Activated CD4-positive, alpha-beta T cell treated with anti-CD3 and anti-CD28 coated beads, Interleukin-2, amount 10 ng/mL, durations not matched to agents 24 days and 14 days (primary cell): ENCODE results near the gene DOCK8. TPM values are rescaled to one million over a fixed set of nuclear protein-coding genes. Genes with fewer than 3 reads are reported as not detected.
"Not testable (repeated sequence)": the region's sequence is repeated elsewhere in the genome, so short reads cannot be mapped to it uniquely, and the experiment has no call there.

ENCODE experiments used
- DNase-seq: peaks from one replicate; pipeline ENCODE4 v3.0.0; 2022
- H3K27ac Mint-ChIP-seq: one replicate; pipeline ENCODE4 v1.8.0; 2022; ENCODE audit warnings: mild to moderate bottlenecking, mixed read lengths
- H3K27me3 Mint-ChIP-seq: one replicate; pipeline ENCODE4 v1.8.0; 2022; ENCODE audit warnings: mixed read lengths
- H3K36me3 Mint-ChIP-seq: one replicate; pipeline ENCODE4 v1.8.0; 2022; ENCODE audit warnings: low read depth, mild to moderate bottlenecking, mixed read lengths
- H3K4me1 Mint-ChIP-seq: one replicate; pipeline ENCODE4 v1.8.0; 2021; ENCODE audit warnings: mixed read lengths
- H3K4me3 Mint-ChIP-seq: one replicate; pipeline ENCODE4 v1.8.0; 2022; ENCODE audit warnings: mild to moderate bottlenecking, moderate library complexity, mixed read lengths
- H3K9me3 Mint-ChIP-seq: one replicate; pipeline ENCODE4 v1.8.0; 2021; ENCODE audit warnings: mixed read lengths
- intact Hi-C: fragments of 100-400 bp; cut with micrococcal nuclease; formaldehyde crosslinking; loops from one replicate; pipeline ENCODE4 v1.15.1; 2023
- total RNA-seq: library from RNA; stranded (reverse); gene quantifications from 2 replicates; pipeline ENCODE4 v1.2.3, GENCODE V29; 2022

Gene DOCK8
- total RNA-seq, result 121 TPM in 2 replicates

DNA sequence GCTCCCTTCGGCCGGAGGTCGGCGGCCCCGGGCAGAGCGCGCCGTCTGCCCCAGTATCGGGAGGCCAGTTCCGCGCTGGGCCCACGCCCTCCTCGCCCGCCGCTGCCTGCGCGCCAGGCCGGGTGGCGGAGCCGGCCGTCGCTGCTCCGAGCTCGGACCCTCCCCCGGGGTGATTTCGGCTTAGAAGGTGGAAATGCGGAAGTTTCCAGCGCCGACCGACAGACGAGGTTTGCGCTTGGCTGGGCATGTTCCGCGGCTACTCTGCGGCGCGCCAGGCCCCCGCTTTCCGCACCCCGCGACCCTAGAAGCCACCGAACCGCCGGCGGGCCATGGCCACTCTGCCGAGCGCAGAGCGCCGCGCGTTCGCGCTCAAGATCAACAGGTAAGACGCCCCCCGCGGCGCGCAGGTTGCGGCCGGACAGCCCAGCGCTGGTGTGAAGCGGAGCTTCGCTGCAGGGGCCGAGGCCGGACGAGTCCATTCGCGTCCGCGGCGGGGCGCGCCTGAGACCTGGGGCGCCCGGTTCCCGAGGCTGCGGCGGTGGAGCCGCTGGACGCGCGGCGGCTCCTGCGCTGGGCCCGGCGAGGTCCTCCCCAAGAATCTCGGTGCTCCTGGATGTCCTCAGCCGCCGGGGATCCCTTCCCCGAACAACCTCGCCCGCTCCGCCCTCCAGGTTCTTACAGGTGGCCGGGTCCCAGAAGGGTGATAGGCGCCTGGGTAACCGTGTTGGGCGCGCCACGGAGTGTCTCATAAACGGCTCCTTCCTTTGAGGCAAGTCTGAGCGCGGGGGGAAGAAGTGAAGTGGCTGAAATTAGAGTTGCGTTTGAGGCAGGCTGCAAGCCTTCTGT is at the start of gene DOCK8:
TSS of gene DOCK8 (plus strand) at position 218 of the 846 bp plus-strand sequence. CDS start at position 330, 112 bp downstream.
- H3K4me3 Mint-ChIP-seq, result peak within 1 kb of the TSS; percentile 80
- no peaks in the 10 kb centered on the region for H3K9me3 Mint-ChIP-seq
- peak within 1 kb of the TSS; percentile 81 for H3K27ac Mint-ChIP-seq
- H3K27me3 Mint-ChIP-seq, result peaks cover 3% of the 10 kb centered on the region
- DNase-seq, result peak; percentile 90
- intact Hi-C loops, result loop anchor here (1.0 to 5.0 kb wide), 3 partner anchors 57 to 82 kb away; no protein-coding TSS in a partner anchor
- peaks cover 1% of the 10 kb centered on the region for H3K36me3 Mint-ChIP-seq
- H3K4me1 Mint-ChIP-seq, result peaks cover 20% of the 10 kb centered on the region

DNA sequence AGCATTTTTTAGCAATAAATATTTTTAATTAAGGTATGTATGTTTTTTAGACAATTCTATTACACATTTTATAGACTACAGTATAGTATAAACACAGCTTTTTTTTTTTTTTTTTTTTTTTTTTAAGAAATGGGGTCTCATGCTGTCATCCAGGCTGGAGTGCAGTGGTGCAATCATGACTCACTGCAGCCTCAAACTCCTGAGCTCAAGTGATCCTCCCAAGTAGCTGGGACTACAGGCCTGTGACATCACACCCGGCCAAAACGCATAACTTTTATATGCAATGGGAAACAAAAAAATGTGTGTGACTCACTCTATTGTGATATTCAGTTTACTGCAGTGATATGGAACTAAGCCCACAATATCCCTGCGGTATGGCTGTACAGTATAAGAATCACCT is 44.9 kb upstream of the DOCK8 start:
- intact Hi-C loops, H3K27ac Mint-ChIP-seq, H3K4me1 Mint-ChIP-seq, H3K27me3 Mint-ChIP-seq, H3K4me3 Mint-ChIP-seq, DNase-seq, H3K9me3 Mint-ChIP-seq: not testable (repeated sequence)
- H3K36me3 Mint-ChIP-seq, result peaks cover 10% of the 10 kb centered on the region

DNA sequence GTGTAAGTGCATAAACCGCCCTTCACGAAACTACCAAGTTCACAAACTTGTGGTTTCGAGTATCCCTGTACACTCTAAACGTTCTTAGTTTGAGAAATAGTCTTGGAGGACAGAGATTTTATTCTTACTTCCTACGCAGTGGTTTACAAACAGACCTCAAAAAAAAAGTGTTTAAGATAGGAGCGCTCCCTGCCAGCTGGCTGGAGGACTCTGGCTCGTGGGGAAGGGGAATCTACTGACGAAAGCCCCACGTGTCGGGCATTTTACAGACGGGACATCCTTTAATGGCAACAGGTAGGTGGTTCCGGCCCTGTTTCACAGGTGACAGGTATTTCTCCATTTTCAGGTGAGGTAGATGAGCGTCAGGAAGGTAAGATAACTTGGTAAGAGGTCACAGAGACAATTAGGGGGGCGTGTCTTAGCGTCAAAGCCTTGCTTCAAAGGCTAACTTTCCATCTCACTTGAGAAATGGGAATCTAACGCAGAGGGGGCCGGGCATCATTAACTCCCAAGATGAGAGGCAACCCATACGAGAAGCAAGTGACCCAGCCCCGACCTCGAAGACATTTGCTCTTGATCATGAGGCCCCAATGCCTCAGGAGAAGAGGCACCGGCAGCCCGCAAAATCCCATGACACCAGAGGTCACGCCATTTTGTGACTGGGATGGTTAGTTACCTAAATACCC is 36.4 kb upstream of the DOCK8 start:
- peak; percentile 58 for DNase-seq
- H3K27me3 Mint-ChIP-seq, intact Hi-C loops, H3K36me3 Mint-ChIP-seq, H3K4me1 Mint-ChIP-seq, H3K9me3 Mint-ChIP-seq: not testable (repeated sequence)
- peak overlapping the region; percentile 78 for H3K27ac Mint-ChIP-seq
- H3K4me3 Mint-ChIP-seq, result peak overlapping the region; percentile 86

DNA sequence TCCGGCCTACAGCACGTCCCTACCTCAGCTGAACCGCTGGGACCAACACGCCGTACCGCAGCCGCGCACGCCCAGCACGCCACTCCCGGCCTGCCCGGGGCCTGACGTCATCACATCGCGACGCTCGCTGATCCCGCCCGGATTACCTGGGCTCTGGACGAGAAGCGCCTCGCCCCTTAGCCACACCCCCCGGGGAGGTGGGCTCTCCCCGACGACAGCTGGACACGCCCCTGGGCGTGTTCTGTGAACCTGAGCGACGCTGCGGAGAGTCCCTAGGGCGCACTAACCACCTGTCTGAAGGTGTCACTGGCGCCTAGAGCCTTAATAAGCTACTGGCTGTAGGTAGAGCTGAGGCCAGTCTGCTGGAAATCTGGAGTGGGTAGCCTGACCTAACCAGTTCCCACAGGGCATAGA is 35.7 kb upstream of the DOCK8 start, which contains the start of gene ZNG1A:
TSS of gene ZNG1A (minus strand) at position 87 of the 414 bp plus-strand sequence. CDS start 87 bp downstream, outside the sequence.
- Mint-ChIP-seq H3K4me3 (peak within 1 kb of the TSS; percentile 86), H3K27ac (peak within 1 kb of the TSS; percentile 78)
- intact Hi-C loops, H3K4me1 Mint-ChIP-seq, H3K36me3 Mint-ChIP-seq, H3K9me3 Mint-ChIP-seq, H3K27me3 Mint-ChIP-seq: not testable (repeated sequence)
- DNase-seq, result peak; percentile 55

DNA sequence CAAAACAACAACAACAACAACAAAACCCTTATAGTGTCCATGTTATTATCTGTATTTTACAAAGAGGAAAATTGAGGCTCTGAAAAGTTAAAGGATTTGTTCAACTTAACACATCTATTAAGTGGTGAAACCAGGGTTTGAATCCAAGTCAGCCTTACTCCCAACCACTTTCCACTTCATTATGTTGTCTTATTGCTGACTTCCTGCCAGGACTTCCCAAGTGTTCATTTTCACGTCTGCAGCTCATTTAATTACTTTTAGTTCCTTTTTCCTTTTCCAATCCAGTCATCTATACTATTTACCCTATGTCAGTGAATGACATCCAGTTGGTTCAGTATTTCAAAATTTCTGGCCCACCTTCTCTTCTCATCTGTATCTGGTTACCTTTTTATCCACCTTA is 15.1 kb upstream of the DOCK8 start:
- intact Hi-C loops, H3K27me3 Mint-ChIP-seq, H3K36me3 Mint-ChIP-seq: not testable (repeated sequence)

DNA sequence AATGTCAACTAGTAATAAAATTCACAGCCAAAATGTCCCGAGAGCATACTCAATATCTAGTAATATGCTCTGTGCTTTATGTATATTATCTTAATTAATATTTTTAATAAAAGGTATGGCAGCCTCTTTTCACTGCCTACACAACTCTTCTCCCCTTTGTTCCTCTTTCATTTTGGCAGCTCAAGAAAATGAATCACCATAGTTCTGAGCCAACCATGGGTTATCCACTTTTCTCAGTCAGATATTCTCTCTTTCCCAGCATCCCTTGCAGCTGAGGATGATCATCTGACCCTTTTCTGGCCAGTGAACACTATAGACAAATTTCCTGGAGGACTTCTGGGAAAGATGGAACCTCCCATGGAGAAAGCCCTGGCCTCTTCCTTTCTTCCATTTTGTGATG is 8.2 kb upstream of the DOCK8 start:
- H3K27ac Mint-ChIP-seq, result no peak overlapping the region
- intact Hi-C loops, result no loop called here
- H3K36me3 Mint-ChIP-seq, result no peaks in the 10 kb centered on the region
- no peak for DNase-seq
- peaks cover 5% of the 10 kb centered on the region for H3K9me3 Mint-ChIP-seq
- H3K4me1 Mint-ChIP-seq, result no peaks in the 10 kb centered on the region
- H3K27me3 Mint-ChIP-seq, result peaks cover 23% of the 10 kb centered on the region
- no peak overlapping the region for H3K4me3 Mint-ChIP-seq

More for the DNA sequence above, 15.1 kb upstream of the DOCK8 start:
- not testable (repeated sequence) for H3K4me3 Mint-ChIP-seq, H3K9me3 Mint-ChIP-seq, H3K27ac Mint-ChIP-seq, DNase-seq, H3K4me1 Mint-ChIP-seq

DNA sequence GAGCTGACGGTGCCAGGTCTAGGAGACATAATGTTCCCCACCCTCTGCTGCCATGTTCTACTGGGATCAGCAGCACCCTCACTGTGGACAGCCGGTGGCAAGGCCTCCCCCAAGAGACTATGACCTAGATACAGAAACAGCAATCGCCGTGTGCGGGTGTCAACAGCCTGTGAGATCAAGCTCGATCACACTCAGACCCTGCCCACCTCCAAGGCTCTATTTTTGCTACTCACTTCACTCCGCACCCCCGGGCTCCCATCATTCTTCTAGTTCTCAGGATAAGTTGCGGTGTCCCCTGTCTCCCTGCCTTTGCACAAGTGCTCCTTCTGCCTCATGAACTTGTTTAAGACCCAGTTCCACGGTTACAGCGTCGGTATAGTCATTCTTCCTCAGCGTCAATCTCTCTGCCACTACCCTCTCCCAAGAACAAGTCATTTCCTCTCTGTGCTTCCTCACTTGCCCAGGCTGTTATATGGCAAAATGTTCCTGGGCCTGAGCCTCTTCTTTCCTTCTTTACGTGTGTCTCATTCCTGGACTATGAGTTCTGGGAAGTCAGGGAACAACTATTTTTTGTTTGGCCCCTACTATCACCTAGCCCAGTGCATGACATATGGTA is 5.4 kb upstream of the DOCK8 start:
- no peaks in the 10 kb centered on the region for H3K36me3 Mint-ChIP-seq
- peak; percentile 53 for DNase-seq
- H3K9me3 Mint-ChIP-seq, result peaks cover 5% of the 10 kb centered on the region
- no peaks in the 10 kb centered on the region for H3K4me1 Mint-ChIP-seq
- intact Hi-C loops, result no loop called here
- H3K27me3 Mint-ChIP-seq, result peaks cover 23% of the 10 kb centered on the region
- H3K27ac Mint-ChIP-seq, result no peak overlapping the region
- no peak overlapping the region for H3K4me3 Mint-ChIP-seq

DNA sequence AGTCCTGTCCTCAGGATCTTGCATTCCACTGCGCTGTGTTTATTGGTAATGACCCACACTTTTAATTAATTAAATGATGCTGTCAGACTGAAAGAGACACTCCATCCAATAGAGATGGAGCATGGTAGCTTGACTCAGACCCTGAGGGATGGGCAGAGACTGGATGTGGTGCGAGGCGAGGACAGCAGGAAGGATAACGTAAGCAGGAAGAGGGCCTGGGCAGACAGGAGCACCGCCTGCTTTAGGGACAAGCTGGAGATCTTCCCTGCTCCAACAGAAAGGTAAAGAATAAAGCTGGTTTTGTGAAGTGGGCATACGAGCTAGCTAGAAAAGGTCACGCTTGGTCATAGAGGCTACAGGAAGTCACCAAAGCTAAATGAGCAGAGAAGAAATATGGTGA is 3.6 kb upstream of the DOCK8 start:
- no peaks in the 10 kb centered on the region for H3K36me3 Mint-ChIP-seq
- peaks cover 5% of the 10 kb centered on the region for H3K9me3 Mint-ChIP-seq
- H3K4me1 Mint-ChIP-seq, result peaks cover 5% of the 10 kb centered on the region
- no peak overlapping the region for H3K4me3 Mint-ChIP-seq
- intact Hi-C loops, result no loop called here
- peaks cover 16% of the 10 kb centered on the region for H3K27me3 Mint-ChIP-seq
- no peak overlapping the region for H3K27ac Mint-ChIP-seq
- DNase-seq, result peak; percentile 42

DNA sequence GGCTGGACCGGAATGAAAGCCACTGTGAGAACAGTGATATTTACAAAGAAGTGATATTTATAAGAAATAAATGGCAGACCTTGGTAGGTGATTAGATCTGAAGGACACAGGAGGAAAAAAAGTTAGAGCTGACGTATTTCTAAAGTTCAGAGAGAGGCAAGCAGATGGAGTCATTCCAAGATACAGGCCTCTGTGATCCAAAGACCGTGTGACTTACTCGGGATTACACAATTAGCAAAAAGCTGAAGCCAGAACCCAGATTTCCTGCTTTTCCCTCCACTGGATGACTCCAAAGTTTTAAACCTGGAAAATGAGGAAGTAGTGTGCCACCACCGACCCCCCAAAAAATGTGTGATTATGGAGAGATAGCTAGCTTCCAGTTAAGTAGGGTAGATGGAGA is 3.1 kb upstream of the DOCK8 start:
- H3K36me3 Mint-ChIP-seq, result no peaks in the 10 kb centered on the region
- H3K4me1 Mint-ChIP-seq, result peaks cover 8% of the 10 kb centered on the region
- peaks cover 4% of the 10 kb centered on the region for H3K9me3 Mint-ChIP-seq
- no peak overlapping the region for H3K4me3 Mint-ChIP-seq
- intact Hi-C loops, result no loop called here
- H3K27ac Mint-ChIP-seq, result no peak overlapping the region
- DNase-seq, result peak; percentile 40
- H3K27me3 Mint-ChIP-seq, result peaks cover 14% of the 10 kb centered on the region

DNA sequence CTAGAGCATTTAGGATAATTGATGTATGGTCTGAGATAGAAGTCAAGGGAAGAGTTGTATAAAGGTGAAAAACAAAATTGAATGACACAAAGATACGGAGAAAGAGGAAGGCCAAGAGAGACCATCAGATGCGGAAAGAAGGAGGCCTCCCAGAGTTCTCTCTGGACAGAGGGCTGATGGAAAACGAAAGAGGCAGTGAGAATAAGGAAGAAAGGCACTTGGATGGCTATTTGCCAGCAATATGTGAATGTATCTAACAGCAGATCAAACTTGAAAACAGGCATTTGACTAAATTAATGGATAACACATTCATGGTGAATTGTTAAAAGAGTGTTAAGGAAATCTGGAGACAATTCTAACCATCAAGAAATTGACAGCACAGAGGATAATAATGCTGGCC is 2.4 kb upstream of the DOCK8 start:
- Mint-ChIP-seq H3K4me3 (no peak overlapping the region), H3K27me3 (peaks cover 14% of the 10 kb centered on the region), H3K27ac (no peak overlapping the region), H3K36me3 (peaks cover 1% of the 10 kb centered on the region), H3K4me1 (peaks cover 16% of the 10 kb centered on the region), H3K9me3 (no peaks in the 10 kb centered on the region)
- DNase-seq, result peak; percentile 37
- intact Hi-C loops, result no loop called here

DNA sequence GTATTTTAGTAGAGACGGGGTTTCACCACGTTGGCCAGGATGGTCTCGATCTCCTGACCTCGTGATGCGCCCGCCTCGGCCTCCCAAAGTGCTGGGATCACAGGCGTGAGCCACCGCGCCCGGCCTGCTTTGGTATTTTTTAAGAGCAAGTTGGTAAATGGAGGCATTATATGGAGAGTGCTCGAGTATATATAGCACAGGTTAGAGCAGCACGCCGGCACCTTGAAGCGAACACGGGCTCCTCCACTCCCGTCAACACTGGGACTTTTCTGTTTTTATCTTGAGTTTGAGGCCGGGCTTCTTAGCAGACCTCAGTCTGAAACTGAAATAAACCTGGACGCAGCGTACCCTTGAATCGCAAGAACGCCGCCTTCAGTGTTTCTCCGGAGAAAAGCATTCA is 764 bp upstream of the DOCK8 start:
- DNase-seq, result peak; percentile 54
- H3K9me3 Mint-ChIP-seq, H3K36me3 Mint-ChIP-seq, intact Hi-C loops, H3K27me3 Mint-ChIP-seq: not testable (repeated sequence)
- peak overlapping the region; percentile 80 for H3K4me3 Mint-ChIP-seq
- H3K4me1 Mint-ChIP-seq, result peaks cover 20% of the 10 kb centered on the region
- H3K27ac Mint-ChIP-seq, result peak overlapping the region; percentile 10

DNA sequence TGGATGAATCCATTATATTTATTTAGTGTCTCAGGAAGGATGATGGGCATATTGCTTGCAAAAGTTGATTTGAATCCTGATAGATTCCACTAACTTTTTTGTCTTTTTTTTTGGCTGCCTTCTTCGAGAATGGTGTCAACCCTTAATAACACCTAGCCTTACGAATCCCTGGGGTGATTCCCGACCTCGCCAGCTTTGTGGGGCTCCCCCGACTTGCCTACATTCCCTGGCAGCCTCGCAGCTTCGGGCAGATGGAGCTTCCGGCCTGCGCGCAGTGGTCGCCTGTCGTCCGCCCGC is 366 bp upstream of the DOCK8 start:
- Mint-ChIP-seq H3K27ac (peak overlapping the region; percentile 73), H3K4me3 (peak overlapping the region; percentile 80), H3K36me3 (peaks cover 1% of the 10 kb centered on the region), H3K4me1 (peaks cover 20% of the 10 kb centered on the region), H3K27me3 (peaks cover 5% of the 10 kb centered on the region), H3K9me3 (no peaks in the 10 kb centered on the region)
- DNase-seq, result no peak
- intact Hi-C loops, result no loop called here

DNA sequence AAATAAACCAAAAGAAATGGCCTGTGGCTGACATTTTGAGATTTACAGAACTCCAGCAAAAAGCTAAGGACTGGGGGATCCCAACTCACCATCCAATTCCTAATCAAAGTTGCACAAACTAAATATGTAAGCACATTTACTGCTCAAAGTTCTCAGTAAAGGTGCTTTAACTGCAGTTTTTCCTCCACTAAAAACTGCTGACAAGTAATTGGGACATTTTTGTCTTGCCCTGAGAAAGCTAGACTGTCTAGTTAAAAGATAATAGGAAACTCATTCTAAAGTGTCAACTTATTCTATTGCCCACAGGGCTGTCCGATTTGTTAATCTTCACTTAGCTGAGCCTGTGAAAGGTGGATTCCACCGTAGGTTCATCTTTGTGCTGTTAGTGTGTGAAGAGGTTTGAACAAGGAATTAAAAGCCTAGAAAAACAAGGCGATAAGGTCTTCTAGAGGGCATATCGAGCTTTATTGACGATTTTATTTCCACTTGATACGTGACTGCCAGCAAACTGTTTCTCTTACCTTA is 1.0 kb downstream of the DOCK8 start:
- no peaks in the 10 kb centered on the region for H3K9me3 Mint-ChIP-seq
- peaks cover 25% of the 10 kb centered on the region for H3K4me1 Mint-ChIP-seq
- peak overlapping the region; percentile 80 for H3K4me3 Mint-ChIP-seq
- DNase-seq, result peak; percentile 55
- H3K36me3 Mint-ChIP-seq, result peaks cover 4% of the 10 kb centered on the region
- intact Hi-C loops, result loop anchor here (1.0 to 5.0 kb wide), 3 partner anchors 57 to 82 kb away; no protein-coding TSS in a partner anchor
- H3K27ac Mint-ChIP-seq, result no peak overlapping the region
- H3K27me3 Mint-ChIP-seq, result peaks cover 3% of the 10 kb centered on the region

DNA sequence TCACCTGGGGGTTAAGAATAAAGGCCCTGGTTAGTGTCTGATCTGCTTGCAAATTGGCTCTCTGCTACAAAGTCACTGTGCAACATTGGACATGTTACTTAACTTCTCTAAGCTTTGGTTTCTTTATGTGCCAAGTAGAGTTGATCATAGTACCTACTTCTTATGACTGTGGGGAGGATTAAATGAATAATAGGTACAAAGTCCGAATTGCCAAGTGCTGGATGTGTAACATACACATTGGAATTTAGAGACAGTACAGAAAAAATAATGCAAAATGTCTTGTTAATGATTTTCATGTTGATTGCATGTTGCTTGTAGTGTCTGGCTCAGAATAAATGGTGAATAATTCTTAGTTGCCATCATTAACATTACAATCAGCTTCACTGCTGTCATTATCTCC is 2.2 kb downstream of the DOCK8 start:
- H3K27me3 Mint-ChIP-seq, result peaks cover 3% of the 10 kb centered on the region
- peak overlapping the region; percentile 1 for H3K27ac Mint-ChIP-seq
- no peaks in the 10 kb centered on the region for H3K9me3 Mint-ChIP-seq
- H3K4me1 Mint-ChIP-seq, result peaks cover 28% of the 10 kb centered on the region
- intact Hi-C loops, result loop anchor here (5.0 kb wide), 1 partner anchor 80 kb away; no protein-coding TSS in a partner anchor
- peak overlapping the region; percentile 80 for H3K4me3 Mint-ChIP-seq
- DNase-seq, result no peak
- H3K36me3 Mint-ChIP-seq, result peaks cover 4% of the 10 kb centered on the region
